Measurements from ENCODE around the gene DCLK2. TPM values are rescaled to one million over a fixed set of nuclear protein-coding genes. Genes with fewer than 3 reads are reported as not detected.
A peak's percentile ranks its signal among the peaks of the same experiment; 100 is the strongest.

Gene DCLK2
- total RNA-seq, 1 donor from 2014 or later = 12.6 TPM

DNA sequence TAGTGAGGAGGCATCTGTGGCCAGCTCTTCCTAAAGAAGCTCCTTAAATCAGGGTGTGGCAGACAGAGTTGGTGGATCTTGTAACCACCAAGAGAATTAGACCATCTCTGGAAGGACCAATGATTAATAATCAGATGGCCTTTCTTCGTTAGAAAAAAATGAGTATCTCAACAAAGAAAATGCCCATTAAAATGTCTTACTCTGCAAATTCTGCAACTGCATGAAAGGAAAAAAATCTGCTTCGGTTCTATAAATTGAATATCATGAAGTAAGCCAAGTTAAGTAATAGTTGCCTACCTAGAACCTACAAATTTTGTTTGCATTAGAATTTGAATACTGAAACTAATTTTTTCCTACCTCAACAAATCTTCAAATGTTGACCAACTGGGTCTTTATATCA is 4.2 kb upstream of the DCLK2 start:
- H3K4me1 Mint-ChIP-seq (ENCODE audit: unreplicated experiment) = peaks cover 38% of the 10 kb centered on the region
- H3K27me3 Mint-ChIP-seq (ENCODE audit: unreplicated experiment) = no peaks in the 10 kb centered on the region
- H3K9me3 Mint-ChIP-seq (ENCODE audit: unreplicated experiment) = no peaks in the 10 kb centered on the region
- H3K4me3 Mint-ChIP-seq (ENCODE audit: unreplicated experiment) = no peak overlapping the region
- TF ChIP-seq, protein P1, sequence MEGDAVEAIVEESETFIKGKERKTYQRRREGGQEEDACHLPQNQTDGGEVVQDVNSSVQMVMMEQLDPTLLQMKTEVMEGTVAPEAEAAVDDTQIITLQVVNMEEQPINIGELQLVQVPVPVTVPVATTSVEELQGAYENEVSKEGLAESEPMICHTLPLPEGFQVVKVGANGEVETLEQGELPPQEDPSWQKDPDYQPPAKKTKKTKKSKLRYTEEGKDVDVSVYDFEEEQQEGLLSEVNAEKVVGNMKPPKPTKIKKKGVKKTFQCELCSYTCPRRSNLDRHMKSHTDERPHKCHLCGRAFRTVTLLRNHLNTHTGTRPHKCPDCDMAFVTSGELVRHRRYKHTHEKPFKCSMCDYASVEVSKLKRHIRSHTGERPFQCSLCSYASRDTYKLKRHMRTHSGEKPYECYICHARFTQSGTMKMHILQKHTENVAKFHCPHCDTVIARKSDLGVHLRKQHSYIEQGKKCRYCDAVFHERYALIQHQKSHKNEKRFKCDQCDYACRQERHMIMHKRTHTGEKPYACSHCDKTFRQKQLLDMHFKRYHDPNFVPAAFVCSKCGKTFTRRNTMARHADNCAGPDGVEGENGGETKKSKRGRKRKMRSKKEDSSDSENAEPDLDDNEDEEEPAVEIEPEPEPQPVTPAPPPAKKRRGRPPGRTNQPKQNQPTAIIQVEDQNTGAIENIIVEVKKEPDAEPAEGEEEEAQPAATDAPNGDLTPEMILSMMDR (IDR thresholded peaks at IDR 0.05) = no peak
- no peaks in the 10 kb centered on the region for H3K36me3 Mint-ChIP-seq (ENCODE audit: unreplicated experiment)
- H3K27ac Mint-ChIP-seq (ENCODE audit: unreplicated experiment) = no peak overlapping the region
- DNase-seq (ENCODE audit: extremely low spot score, unreplicated experiment) = no peak

GRCh38 chr4:150078579-150079080 is 385 bp downstream of the DCLK2 start:
- Mint-ChIP-seq H3K9me3 (ENCODE audit: unreplicated experiment) (no peaks in the 10 kb centered on the region), H3K36me3 (ENCODE audit: unreplicated experiment) (no peaks in the 10 kb centered on the region), H3K27ac (ENCODE audit: unreplicated experiment) (peak overlapping the region; percentile 31), H3K27me3 (ENCODE audit: unreplicated experiment) (no peaks in the 10 kb centered on the region), H3K4me1 (ENCODE audit: unreplicated experiment) (peaks cover 36% of the 10 kb centered on the region), H3K4me3 (ENCODE audit: unreplicated experiment) (peak overlapping the region; percentile 82)
- peak; percentile 86 for DNase-seq (ENCODE audit: extremely low spot score, unreplicated experiment)
- TF ChIP-seq, protein P1 (IDR thresholded peaks at IDR 0.05) = no peak

GRCh38 chr4:150079081-150079581 is 886 bp downstream of the DCLK2 start:
- TF ChIP-seq, protein P1 (IDR thresholded peaks at IDR 0.05) = no peak
- Mint-ChIP-seq H3K4me3 (ENCODE audit: unreplicated experiment) (peak overlapping the region; percentile 82), H3K36me3 (ENCODE audit: unreplicated experiment) (no peaks in the 10 kb centered on the region), H3K4me1 (ENCODE audit: unreplicated experiment) (peaks cover 34% of the 10 kb centered on the region), H3K27me3 (ENCODE audit: unreplicated experiment) (no peaks in the 10 kb centered on the region), H3K27ac (ENCODE audit: unreplicated experiment) (peak overlapping the region; percentile 54), H3K9me3 (ENCODE audit: unreplicated experiment) (no peaks in the 10 kb centered on the region)
- peak; percentile 84 for DNase-seq (ENCODE audit: extremely low spot score, unreplicated experiment)

GRCh38 chr4:150080337-150080736 is 2.1 kb downstream of the DCLK2 start:
- TF ChIP-seq, protein P1 (IDR thresholded peaks at IDR 0.05) = no peak
- peaks cover 34% of the 10 kb centered on the region for H3K4me1 Mint-ChIP-seq (ENCODE audit: unreplicated experiment)
- DNase-seq (ENCODE audit: extremely low spot score, unreplicated experiment) = no peak
- H3K36me3 Mint-ChIP-seq (ENCODE audit: unreplicated experiment) = peaks cover 3% of the 10 kb centered on the region
- peak overlapping the region; percentile 0 for H3K27ac Mint-ChIP-seq (ENCODE audit: unreplicated experiment)
- H3K4me3 Mint-ChIP-seq (ENCODE audit: unreplicated experiment) = peak overlapping the region; percentile 12
- no peaks in the 10 kb centered on the region for H3K27me3 Mint-ChIP-seq (ENCODE audit: unreplicated experiment)
- H3K9me3 Mint-ChIP-seq (ENCODE audit: unreplicated experiment) = no peaks in the 10 kb centered on the region

DNA sequence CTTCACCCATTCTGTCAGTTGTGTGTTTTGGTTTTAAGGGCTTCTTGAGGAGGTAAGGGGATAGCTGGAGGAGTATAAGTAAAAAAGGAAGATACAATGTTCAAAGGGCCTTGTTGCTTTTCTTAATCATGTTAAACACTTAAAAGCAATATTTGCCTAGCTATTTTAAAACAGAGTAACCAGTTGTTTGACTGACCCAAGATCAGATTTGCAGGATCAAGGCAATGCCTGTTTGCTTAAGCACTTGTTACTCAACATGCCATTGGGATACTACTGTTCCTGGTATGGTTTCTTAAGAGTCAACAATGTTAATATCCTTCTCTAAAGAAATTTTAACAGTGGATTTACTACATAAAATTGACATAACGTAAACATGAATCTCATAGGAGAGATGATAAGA is 2.6 kb downstream of the DCLK2 start:
- Mint-ChIP-seq H3K4me3 (ENCODE audit: unreplicated experiment) (peak overlapping the region; percentile 12), H3K27me3 (ENCODE audit: unreplicated experiment) (no peaks in the 10 kb centered on the region), H3K27ac (ENCODE audit: unreplicated experiment) (peak overlapping the region; percentile 0), H3K36me3 (ENCODE audit: unreplicated experiment) (peaks cover 3% of the 10 kb centered on the region), H3K4me1 (ENCODE audit: unreplicated experiment) (peaks cover 34% of the 10 kb centered on the region), H3K9me3 (ENCODE audit: unreplicated experiment) (peaks cover 3% of the 10 kb centered on the region)
- no peak for DNase-seq (ENCODE audit: extremely low spot score, unreplicated experiment)
- TF ChIP-seq, protein P1 (IDR thresholded peaks at IDR 0.05) = no peak
